Esophagus squamous epithelium (tissue), 5 donors: ENCODE data around the gene TSGA10. TPM values are rescaled to one million over a fixed set of nuclear protein-coding genes. Genes with fewer than 3 reads are reported as not detected.

Experiments used
- DNase-seq: peaks from one replicate; lab custom pipeline; 2025; lab: John Stamatoyannopoulos, UW
- H3K27ac ChIP-seq, 4 donors: fragments of 200-600 bp; sonication (generic); one replicate each; pipeline ENCODE4 v1.5.1; 2016 to 2019; ENCODE audit warnings: mild to moderate bottlenecking in 1 of 4
- H3K27me3 ChIP-seq, 4 donors: fragments of 200-600 bp; sonication (generic); 1 replicate in 3 of 4; 2 replicates in 1 of 4; pipeline versions ENCODE4 v1.5.1 to v1.6.0; 2017 to 2021; ENCODE audit warnings: antibody characterized with exemption in 1 of 4
- H3K36me3 ChIP-seq, 3 donors: fragments of 200-600 bp; sonication (generic); one replicate each; pipeline ENCODE4 v1.5.1; 2016 to 2019
- H3K4me1 ChIP-seq, 3 donors: fragments of 200-600 bp; sonication (generic); one replicate each; pipeline ENCODE4 v1.5.1; 2017 to 2019
- H3K4me3 ChIP-seq, 4 donors: fragments of 200-600 bp; sonication (generic); 1 replicate in 3 of 4; 2 replicates in 1 of 4; pipeline ENCODE4 v1.5.1; 2016 to 2019; ENCODE audit warnings: mild to moderate bottlenecking in 2 of 4, moderate library complexity in 1 of 4
- H3K9me3 ChIP-seq, 3 donors: fragments of 200-600 bp; sonication (generic); one replicate each; pipeline ENCODE4 v1.5.1; 2016 to 2019
- CTCF ChIP-seq, 6 experiments: fragments of 450-650 bp in 4 of 6; fragments of 200-600 bp in 2 of 6; sonication (generic) in 2 of 6; IDR thresholded peaks; one replicate each; pipeline ENCODE4 v1.5.1; 2016 to 2019; ENCODE audit warnings: antibody characterized with exemption in 6 of 6, mild to moderate bottlenecking in 4 of 6, moderate library complexity in 4 of 6
- POLR2A ChIP-seq, 4 donors: fragments of 450-650 bp; IDR thresholded peaks; one replicate each; pipeline ENCODE4 v1.6.1; 2017; ENCODE audit warnings: antibody characterized with exemption in 4 of 4, mild to moderate bottlenecking in 4 of 4, moderate library complexity in 3 of 4
- WGBS, 2 donors: methylation state at CpG; one replicate each; pipeline ENCODE4 v1.1.5; 2018; 5-methylcytosine and 5-hydroxymethylcytosine counted together
- intact Hi-C: fragments of 100-400 bp; cut with DNase I; formaldehyde crosslinking; loops from one replicate; pipeline ENCODE4 v1.15.0; 2022
- total RNA-seq, 4 donors: library from RNA; depleted of rRNA; stranded (reverse); fragments of >200 nt; gene quantifications; one replicate each; pipeline ENCODE4 v1.1.0, GENCODE V29; 2016
- donor health status: DM: yes; HTN: yes; CAD: no.

TSGA10 gene
- total RNA-seq, 4 donors from 2014 or later = 2.3 to 12.1 (median 4.8) TPM

GRCh38 chr2:99171377-99172140 lies 16.8 kb upstream of the TSGA10 start:
- H3K4me1 ChIP-seq = no peaks in the 10 kb centered on the region
- intact Hi-C loops = no loop called here
- no peak for TF ChIP-seq POLR2A (IDR thresholded peaks at IDR 0.05)
- TF ChIP-seq CTCF (IDR thresholded peaks at IDR 0.05) = no peak
- H3K4me3 ChIP-seq = no peak overlapping the region
- H3K27me3 ChIP-seq = no peaks in the 10 kb centered on the region
- H3K36me3 ChIP-seq = peaks cover 6 to 70% (median 12%) of the 10 kb centered on the region in 3 donors
- H3K9me3 ChIP-seq = no peaks in the 10 kb centered on the region
- no peak overlapping the region for H3K27ac ChIP-seq
- no peak for DNase-seq
- WGBS, 2 donors = 85 to 93% methylated on average over 8 of the region's 8 CpGs

GRCh38 chr2:99169534-99169933 lies 14.8 kb upstream of the TSGA10 start:
- no peak for DNase-seq
- Histone ChIP-seq H3K27ac (no peak overlapping the region), H3K36me3 (peaks cover 6 to 80% (median 12%) of the 10 kb centered on the region in 3 donors), H3K4me3 (no peak overlapping the region), H3K4me1 (no peaks in the 10 kb centered on the region), H3K9me3 (no peaks in the 10 kb centered on the region), H3K27me3 (no peaks in the 10 kb centered on the region)
- WGBS, 2 donors = 71 to 85% methylated on average over 1 of the region's 1 CpG
- TF ChIP-seq POLR2A (IDR thresholded peaks at IDR 0.05) (no peak), CTCF (IDR thresholded peaks at IDR 0.05) (no peak)
- intact Hi-C loops = no loop called here

- no peak for DNase-seq
- H3K4me3 ChIP-seq = no peak overlapping the region
- TF ChIP-seq POLR2A (IDR thresholded peaks at IDR 0.05) (no peak), CTCF (IDR thresholded peaks at IDR 0.05) (no peak)
- no peak overlapping the region for H3K27ac ChIP-seq
- intact Hi-C loops = no loop called here
- 67 to 78% methylated on average over 5 of the region's 5 CpGs for WGBS, 2 donors
- H3K9me3 ChIP-seq = no peaks in the 10 kb centered on the region
- H3K27me3 ChIP-seq = no peaks in the 10 kb centered on the region
- no peaks in the 10 kb centered on the region for H3K4me1 ChIP-seq
- H3K36me3 ChIP-seq = peaks cover 6 to 76% (median 10%) of the 10 kb centered on the region in 3 donors
These were observed 11.5 kb upstream of the TSGA10 start for GRCh38 chr2:99166218-99166617.

GRCh38 chr2:99159594-99159993 lies 4.9 kb upstream of the TSGA10 start:
- H3K36me3 ChIP-seq = peaks cover 0 to 37% (median 0%) of the 10 kb centered on the region in 3 donors
- no peaks in the 10 kb centered on the region for H3K27me3 ChIP-seq
- peaks cover 0 to 10% (median 9%) of the 10 kb centered on the region in 3 donors for H3K4me1 ChIP-seq
- intact Hi-C loops = no loop called here
- no peak for TF ChIP-seq CTCF (IDR thresholded peaks at IDR 0.05)
- TF ChIP-seq POLR2A (IDR thresholded peaks at IDR 0.05) = no peak
- no peaks in the 10 kb centered on the region for H3K9me3 ChIP-seq
- no peak overlapping the region for H3K4me3 ChIP-seq
- no peak overlapping the region for H3K27ac ChIP-seq
- WGBS, 2 donors = 59 to 67% methylated on average over 4 of the region's 4 CpGs
- DNase-seq = no peak

- TF ChIP-seq POLR2A (IDR thresholded peaks at IDR 0.05) (no peak), CTCF (IDR thresholded peaks at IDR 0.05) (no peak)
- no peaks in the 10 kb centered on the region for H3K9me3 ChIP-seq
- H3K27ac ChIP-seq = no peak overlapping the region
- intact Hi-C loops = no loop called here
- no peak for DNase-seq
- peaks cover 0 to 37% (median 0%) of the 10 kb centered on the region in 3 donors for H3K36me3 ChIP-seq
- peaks cover 0 to 20% (median 15%) of the 10 kb centered on the region in 3 donors for H3K4me1 ChIP-seq
- H3K4me3 ChIP-seq = no peak overlapping the region
- 91 to 96% methylated on average over 5 of the region's 5 CpGs for WGBS, 2 donors
- no peaks in the 10 kb centered on the region for H3K27me3 ChIP-seq
These were observed 3.9 kb upstream of the TSGA10 start for GRCh38 chr2:99158599-99158998.
